HG02763 (cell line): ENCODE measurements around the gene TREML4.
"Not testable (repeated sequence)": the region's sequence is repeated elsewhere in the genome, so short reads cannot be mapped to it uniquely, and the experiment has no call there.

ENCODE experiments used
- ATAC-seq: cut with Tn5 transposase; IDR thresholded peaks from one replicate; pipeline ENCODE4 v1.9.1; 2021; ENCODE audit warnings: mild to moderate bottlenecking, moderate library complexity; ENCODE audit not compliant: unreplicated experiment

The TREML4 gene, protein sequence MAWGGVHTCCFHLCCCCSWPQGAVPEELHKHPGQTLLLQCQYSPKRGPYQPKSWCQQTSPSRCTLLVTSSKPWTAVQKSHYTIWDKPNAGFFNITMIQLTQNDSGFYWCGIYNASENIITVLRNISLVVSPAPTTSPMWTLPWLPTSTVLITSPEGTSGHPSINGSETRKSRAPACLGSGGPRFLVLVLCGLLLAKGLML

DNA sequence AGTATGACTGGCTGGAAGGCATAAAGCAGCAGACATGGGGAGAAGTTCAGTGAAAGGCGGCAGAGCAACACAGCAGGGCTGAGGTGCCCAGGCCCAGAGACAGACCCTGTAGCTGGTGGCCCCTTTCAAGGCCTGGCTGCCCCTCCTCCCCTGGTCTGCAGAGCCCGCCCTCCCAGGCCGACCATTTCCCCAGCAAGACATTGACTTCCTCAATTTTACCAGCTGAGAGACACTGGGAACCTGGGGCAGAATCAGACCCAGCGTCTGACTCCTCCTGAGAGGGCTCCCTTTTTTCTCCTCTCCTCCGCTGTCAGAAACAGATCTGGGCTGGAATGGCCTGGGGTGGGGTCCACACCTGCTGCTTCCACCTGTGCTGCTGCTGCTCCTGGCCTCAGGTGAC, at the start of gene TREML4:
Gene TREML4, plus strand, starts transcription at position 254 of the 400 bp plus-strand sequence. Its CDS starts 79 bp downstream, at position 333.
- no peak for ATAC-seq

DNA sequence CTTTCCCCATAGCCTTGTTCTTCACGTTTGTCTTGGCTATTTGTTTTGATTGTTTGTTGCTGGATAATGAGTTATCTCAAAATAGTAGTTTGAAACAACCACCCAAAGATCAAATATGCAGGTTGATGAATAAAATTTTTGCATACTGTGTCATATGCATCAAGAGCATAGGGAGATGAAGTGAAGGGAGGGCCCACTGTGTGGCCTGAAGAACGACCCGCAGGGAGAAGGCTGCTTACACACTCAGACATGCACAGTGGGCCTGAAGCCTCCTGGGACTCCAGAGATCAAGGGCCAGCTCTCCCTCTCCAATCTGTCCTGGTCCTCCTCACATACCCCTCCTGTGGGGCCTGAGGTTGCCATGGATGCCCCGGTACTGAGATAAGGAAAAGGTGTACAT, 49.0 kb upstream of the TREML4 start:
- ATAC-seq: no peak

DNA sequence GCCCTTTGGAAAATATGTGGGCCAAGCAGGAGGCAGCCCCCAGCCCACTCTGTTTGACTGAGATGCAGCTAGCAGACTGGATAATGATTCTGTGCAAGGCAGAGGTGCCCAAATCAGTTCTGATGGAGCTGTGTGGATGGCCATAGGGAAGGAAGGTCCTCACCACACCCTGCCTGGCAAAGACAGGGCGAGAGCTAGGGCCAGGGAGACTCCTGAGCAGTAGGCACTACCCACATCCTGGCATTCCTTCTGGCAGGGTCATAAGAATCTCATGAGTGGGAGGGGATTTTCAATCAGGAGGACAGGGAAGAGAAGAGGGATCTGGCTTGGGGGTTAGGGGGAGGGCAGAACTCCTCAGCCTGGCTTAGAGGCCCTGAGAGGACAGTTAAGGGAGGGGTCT, 46.6 kb upstream of the TREML4 start:
- no peak for ATAC-seq

DNA sequence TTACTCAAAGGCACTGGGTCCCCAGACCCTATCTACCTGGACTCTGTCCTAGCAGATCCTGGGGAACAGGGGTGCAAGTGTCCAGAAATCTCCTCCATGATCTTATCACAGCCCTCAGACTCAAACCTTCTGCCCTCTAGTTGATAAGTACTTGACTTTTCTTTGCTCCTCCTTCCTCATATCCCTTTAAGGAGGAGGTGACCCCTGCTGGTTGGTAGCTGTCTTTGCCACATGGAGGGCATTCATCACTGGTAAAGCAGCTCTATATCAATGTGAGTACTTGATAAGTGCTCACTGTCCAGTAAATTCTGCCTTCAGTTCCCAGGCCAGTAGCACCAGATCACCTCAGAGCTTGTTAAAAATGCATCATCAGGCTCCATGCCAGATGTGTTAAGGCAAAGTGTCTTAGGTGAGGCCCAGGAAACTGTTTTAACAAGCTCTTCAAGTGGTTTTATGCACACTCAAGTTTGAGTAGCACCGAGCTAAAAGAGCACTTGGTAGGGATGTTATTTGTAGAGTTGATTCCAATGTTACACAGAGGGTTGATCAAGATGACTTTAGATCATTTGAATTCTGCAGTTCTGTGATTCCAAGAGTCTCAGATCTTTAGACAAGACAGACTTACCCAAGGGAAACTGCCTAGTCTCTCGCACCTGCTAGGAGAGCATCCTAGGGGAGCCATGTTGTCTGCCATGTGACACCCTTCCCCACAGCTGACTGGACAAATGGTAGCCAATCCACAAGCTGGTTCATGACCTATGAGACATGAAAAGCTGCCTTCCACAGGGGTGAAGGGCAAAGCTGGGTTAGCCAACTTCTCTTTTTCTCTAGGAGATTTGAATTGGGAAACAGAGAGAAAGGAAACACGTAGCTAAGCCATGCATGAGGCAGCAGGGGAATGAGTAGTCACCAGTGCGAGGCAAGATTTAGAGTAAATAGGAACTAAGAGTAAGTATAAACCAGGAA, 45.8 kb upstream of the TREML4 start:
- ATAC-seq: no peak

DNA sequence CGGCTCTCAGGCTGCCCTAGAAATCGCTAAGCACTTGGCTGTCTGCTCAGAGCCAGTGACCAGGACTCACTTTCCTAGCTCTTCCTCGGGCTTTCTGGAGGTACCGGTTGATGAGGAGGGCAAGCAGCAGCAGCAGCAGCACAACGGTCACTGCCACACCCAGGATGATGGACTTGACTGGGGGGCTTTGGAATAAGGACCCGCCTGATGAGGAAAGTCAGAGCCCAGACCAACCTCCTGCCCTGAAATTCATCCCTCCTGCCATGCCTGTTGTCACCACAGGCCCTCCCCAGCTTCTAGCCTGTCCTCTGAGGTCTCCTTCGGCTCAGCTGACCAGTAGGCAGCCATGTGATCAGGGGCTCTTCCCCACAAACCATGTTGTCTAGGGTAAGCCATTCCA, 43.4 kb upstream of the TREML4 start:
- no peak for ATAC-seq

DNA sequence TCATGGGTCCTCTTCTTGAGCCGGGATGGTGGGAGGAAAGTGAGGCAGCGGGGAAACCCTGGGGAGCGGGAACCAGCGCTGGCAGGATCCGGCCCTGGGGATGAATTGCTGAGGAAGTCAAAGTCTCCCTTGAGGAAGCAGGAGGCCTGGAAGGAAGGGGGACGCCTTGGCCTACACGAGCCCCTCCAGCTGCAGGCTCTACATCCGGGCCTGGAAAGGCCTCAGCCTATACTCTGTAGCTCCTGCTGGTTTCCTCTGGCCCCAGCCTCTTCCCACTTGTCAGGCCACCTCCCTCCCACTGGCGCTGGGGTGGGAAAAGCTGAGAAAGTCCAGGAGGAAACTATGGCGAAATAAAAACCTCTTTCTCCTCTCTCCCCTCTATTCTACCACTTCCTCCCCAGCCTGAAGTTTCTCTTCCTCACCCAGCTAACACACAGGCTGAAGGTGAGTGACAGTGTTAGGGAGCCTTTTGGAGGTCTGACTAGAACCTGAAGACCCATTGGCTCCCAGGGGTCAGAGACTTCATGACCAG, 42.1 kb upstream of the TREML4 start:
- ATAC-seq: no peak

DNA sequence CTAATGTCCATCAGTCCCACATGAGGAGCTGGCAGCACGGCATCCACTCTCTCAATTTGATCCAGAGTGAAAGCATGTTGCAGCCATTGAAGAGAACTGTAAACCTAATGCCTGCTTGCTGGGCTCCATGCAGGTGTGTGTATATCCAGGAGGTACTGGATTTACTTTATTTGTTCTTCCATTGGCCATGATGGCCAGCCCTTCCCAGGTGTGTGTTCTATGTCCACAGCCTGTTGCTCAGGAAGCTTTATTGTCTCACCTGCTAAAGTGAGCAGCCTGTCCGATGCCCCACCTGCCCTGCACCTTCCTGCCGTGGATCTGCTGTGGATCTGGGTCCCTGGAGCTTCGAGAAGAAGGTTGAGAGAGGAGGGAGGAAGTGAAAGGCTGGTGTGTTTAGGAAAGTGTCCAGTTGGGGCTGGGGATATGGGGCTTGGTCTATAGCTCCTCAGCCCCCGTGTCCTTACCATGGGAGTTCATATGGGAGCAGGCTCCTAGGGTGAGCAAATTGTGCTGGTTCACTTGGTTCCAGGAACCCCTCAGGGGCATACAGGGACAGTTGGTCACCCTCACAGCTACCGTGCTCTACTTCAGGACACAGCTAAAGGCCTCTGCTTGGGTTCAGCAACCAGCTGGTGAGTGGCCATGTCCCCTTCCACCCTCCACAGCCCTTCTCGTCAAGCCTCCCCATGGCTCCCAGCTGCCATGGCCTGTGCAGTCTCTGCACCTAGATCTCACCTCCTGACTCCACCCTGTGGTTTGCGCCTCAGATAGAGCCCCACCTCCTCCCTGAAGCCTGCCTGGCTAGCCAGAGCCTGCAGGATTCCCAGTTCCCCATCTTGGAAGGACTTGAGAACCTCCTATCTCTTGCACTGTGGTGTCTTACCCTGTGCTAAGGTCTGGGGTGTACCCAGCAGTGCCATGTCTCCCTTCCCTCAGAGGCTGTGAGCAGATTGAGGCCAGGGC, 39.9 kb upstream of the TREML4 start:
- no peak for ATAC-seq

DNA sequence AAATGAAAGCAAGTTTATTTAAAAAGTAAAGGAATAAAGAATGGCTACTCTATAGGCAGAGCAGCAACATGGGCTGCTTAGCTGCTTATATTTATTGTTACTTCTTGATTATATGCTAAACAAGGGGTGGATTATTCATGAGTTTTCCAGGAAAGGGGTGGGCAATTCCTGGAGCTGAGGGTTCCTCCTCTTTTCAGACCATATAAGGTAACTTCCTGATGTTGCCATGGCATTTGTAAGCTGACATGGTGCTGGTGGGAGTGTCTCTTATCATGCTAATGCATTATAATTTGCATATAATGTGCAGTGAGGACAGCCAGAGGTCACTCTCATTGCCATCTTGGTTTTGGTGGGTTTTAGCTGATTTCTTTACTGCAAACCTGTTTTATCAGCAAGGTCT, 39.1 kb upstream of the TREML4 start:
- ATAC-seq: not testable (repeated sequence)

DNA sequence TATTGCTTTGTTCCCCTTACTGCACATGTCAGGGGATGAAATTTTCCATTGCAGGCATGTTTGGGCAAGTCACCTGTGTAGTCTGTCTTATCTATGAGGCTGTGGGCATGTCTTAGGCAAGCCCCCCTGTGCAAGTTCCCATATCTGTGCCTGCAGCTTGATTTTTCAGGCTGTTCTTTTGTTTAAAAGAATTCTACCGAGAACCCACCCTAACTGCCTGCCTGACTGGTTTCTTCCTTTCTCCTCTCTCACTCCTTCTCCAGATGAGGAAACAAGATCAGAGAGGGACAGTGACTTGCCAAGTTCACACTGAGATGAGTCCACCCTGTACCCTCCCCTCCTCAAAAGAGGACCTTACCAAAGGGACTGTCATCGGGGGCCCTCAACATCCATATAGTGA, 38.2 kb upstream of the TREML4 start:
- ATAC-seq: no peak

DNA sequence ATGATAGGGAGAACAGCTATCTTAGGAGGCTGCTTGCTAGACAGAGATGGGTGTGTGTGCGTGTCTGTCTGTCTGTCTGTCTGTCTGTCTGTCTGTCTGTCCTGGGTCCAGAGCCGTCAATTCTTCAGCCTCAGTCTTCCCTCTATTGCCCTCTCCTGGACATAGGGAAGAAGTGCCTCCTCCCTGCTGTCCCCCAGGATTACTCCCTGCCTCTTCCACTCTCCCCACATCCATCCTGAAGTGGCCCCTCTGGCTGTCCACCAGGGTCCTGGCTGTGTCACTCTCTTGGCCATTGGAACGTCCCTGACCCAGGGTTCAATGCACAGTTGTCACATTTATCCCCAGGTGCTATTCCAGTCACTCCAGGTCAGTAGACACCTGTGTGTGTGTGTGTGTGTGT, 37.4 kb upstream of the TREML4 start:
- no peak for ATAC-seq

DNA sequence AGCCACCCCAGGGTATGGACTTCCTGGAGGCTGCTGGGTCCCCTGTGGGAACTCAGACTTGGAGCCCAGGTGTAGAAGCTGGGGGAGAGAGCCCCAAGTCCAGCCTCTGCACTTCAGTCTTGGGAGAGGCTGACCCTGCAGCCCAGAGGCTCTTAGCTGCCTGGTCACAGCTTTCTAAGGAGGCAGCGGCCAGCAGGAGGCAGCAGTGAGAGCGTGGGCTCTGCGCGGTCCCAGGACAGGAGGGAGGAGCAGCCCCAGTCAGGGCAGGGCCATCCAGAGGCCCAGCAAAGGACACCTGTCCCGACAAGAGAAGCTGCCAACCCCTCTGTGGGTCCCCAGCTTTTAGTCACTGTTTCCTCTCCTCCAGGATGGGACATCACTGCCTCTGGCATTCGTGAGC, 36.6 kb upstream of the TREML4 start:
- ATAC-seq: no peak

DNA sequence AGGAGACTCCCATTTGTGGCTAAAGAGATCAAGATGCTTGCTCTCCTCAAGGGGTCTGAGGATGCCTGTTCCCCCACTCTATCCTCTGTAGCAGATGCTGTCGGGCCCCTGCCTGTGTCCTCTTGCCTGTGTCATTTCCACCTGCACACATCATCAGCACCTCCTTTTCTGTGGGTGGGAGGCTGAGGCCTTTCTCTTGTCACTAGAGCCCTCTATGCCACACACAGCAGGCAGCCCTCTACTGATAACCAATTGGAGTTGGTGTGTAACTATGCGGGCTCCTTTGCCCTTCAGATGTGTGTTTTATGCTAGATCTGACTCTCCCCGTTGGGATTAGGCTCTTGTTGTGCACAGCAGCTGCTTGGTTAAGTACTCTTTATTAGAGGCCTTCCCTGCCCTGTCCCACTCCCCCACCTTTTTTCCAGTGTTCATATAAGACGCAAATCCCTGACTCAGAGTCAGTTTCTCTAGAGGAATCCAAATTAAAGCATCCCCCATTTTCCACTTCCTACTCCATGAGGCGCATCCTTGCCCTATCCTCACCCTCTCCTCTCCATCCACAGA, 34.9 kb upstream of the TREML4 start:
- no peak for ATAC-seq

DNA sequence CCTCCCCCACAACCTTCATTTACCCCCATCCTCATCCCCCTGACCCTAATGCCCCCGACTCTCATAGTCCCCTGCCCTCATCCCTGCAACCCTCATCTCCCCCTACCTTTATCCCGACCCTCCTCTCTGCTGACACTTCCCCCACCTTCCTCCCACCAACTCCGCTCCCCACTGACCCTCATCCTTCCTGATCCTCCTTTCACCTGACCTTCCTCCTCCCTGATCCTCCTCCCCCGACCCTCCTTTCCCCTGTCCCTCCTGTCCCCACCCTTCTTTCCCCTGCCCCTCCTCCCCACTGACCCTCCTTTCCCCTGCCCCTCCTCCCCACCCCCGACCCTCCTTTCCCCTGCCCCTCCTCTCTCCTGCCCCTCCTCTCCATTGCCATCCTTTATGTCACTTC, 34.3 kb upstream of the TREML4 start:
- ATAC-seq: no peak

DNA sequence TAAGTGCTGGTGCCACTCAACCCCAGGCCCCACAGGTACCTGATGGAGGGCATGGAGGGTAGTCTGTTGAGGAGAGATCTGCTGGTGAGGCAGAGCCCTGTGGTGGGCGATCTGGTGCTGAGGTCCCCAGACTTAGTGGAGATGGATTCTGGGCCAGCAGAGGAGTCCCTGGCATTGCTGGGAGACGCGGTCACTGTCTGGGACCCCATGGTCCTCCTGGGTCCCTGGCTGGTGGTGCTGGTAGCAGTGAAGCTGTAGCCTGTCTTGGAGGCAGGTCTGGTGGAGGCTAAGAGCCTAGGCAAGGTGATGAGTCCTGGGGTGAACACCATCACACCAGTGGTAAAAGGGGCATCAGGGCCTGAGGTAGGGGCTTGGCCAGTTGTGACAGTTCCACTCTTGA, 33.8 kb upstream of the TREML4 start:
- no peak for ATAC-seq

DNA sequence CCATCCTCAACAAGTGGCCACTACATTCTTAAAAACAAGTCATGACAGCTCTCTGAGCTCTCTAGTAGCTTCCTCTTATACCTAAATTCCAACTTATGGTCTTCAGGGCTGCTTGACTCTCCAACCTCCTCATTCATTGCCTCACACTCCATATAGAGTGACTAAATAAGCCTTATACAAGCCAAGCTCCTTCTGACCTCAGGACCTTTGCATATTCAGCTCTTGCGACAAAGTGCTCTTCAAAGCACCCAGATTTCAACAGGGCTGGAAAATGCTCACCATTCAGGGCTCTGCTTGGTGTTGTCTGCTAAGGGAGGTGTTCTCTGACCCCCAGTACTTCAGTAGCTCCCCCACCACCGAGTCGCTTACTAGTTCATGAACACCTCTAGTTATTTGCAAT, 30.9 kb upstream of the TREML4 start:
- no peak for ATAC-seq

DNA sequence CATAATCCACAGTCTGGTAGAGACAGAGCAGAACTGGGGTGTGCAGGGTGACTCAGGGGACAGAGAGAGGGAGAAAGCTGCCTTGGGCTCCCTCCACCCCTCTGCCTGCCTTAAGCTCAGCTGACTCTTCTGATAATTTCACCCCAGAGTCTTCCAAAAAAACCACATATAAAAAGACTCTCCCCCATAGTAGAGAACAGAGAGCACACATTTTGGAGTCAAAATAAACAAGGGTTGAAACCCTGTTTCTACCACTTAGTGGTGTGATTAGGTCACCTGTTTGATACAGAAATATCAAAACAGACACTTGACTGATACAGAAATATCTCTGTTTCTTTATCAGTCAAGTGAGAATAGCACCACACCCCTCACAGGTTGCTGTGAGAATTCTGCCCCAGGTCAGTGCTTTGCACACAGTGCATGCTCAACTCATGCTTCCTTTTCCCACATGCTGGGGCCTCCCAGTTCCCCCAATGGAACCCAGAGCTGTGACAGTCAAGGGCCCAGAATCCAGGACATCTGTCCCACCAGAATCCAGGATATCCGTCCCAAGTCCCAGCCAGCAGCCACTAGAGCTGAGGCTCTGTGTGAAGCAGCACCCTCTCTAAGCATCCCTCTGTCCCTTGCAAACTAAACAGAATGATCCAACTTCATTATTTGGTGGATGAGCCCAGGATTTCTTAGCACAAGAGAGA, 28.4 kb upstream of the TREML4 start:
- ATAC-seq: no peak

DNA sequence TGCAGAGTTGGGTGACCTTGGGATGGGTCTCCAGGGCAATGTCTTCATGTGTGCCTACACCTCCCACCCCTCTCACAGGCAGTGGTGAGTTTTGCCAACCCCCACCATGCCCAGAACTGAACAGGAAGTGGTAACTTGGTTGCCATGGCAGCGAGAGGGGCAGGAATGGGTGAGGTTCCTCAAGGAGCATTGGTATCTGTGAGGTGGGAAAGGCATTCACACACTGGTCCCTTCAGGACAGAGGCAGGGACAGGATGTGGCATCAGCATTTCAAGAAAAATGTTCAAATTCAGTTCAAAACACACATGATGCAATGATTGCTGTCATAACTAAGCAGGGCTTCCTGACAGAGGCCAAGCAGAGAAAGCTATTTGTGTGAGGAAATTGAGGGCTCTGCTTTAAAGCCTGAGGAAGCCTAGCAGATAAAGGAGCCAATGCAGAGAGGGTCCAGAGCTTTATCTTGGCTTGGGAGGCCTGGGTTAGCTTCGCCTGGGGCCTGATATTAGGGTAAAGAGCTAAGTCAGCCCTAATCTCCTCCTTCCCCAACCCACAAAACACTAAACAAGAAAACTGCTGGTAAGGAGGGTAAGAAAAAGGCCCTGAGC, 27.8 kb upstream of the TREML4 start:
- no peak for ATAC-seq

DNA sequence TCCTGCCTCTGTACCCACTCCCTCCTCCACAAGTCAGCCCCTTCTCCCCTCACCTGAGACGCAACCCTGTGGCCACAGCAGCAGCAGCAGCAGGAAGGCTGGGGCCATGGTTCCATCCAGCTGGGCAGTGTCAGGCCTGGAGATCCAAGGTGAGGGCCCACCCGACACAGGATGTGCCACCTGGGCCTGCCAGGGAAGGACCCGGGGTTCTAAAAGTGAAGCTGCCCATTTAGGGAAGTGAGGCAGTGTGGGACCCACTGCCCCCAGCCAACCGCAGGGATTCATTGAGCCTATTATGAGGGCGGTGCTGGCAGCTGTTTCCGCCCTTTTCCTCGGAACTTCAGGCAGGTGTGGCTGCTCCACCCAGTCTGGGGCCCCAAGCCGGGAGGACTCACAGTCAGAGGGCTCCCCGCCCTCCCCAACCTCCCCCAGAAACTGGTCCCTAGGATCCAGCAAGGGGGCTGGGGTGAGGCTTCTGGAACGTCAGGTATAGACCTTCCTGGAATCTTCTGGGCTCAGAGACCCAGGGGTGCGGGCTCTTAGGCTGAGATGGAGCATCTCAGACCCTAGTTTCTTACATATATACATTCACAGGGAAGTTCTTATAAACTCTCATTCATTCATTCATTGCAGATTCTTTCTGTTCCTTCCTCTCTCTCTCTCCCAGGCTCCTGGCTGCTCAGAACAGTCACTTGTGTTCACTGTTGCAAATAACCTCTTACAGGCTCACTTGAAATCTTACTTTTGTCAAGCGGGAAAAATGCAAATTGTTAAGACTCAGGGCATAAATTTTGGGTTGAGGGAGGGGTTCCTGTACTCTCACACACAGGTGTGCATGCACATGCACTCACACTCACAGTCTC, 27.0 kb upstream of the TREML4 start, which contains the start of gene TREML2:
Gene TREML2, minus strand, starts transcription at position 249 of the 863 bp plus-strand sequence. Its CDS starts 141 bp downstream, at position 108.
- ATAC-seq: no peak
